ENCODE measurements around the gene RHAG.

DNA sequence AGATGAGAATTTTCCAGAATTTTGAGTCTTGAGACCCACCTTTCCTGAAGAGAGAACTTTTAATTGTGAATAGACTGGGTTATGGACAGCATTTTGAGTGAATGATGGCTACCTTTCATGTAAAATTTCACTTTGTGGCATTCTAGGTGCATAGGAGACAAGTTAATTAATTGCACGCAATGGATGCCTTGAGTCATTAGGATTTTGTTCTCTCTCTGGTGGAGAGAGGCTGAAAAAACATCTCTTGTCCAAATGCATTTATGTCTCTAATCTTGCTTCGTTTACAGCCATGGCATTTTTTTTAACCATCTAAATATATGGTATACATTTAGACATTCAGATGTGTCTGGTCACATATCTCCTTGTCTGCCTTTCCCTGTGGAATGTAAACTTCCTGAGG, 3.1 kb downstream of the RHAG start:
- TF ChIP-seq, protein P1, sequence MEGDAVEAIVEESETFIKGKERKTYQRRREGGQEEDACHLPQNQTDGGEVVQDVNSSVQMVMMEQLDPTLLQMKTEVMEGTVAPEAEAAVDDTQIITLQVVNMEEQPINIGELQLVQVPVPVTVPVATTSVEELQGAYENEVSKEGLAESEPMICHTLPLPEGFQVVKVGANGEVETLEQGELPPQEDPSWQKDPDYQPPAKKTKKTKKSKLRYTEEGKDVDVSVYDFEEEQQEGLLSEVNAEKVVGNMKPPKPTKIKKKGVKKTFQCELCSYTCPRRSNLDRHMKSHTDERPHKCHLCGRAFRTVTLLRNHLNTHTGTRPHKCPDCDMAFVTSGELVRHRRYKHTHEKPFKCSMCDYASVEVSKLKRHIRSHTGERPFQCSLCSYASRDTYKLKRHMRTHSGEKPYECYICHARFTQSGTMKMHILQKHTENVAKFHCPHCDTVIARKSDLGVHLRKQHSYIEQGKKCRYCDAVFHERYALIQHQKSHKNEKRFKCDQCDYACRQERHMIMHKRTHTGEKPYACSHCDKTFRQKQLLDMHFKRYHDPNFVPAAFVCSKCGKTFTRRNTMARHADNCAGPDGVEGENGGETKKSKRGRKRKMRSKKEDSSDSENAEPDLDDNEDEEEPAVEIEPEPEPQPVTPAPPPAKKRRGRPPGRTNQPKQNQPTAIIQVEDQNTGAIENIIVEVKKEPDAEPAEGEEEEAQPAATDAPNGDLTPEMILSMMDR (IDR thresholded peaks at IDR 0.05; ENCODE audit: insufficient read depth, low read depth, low read length): no peak
- TF ChIP-seq EZH2 (IDR thresholded peaks at IDR 0.05; ENCODE audit: insufficient read depth, low read length): no peak
